ENCODE data around the gene CTRL.
"Not testable (repeated sequence)": the region's sequence is repeated elsewhere in the genome, so short reads cannot be mapped to it uniquely, and the experiment has no call there.

The CTRL gene

GRCh38 chr16:67924140-67924906, 7.3 kb downstream of the CTRL start:
- no peak for DNase-seq (ENCODE audit: low read depth in 2 of 2, low spot score in 1 of 2)

- no peak for DNase-seq (ENCODE audit: low read depth in 2 of 2, low spot score in 1 of 2)
Measured at GRCh38 chr16:67923414-67924116, 8.1 kb downstream of the CTRL start.

- DNase-seq (ENCODE audit: low read depth in 2 of 2, low spot score in 1 of 2) = no peak
Measured at GRCh38 chr16:67922740-67923139, 8.9 kb downstream of the CTRL start.

- DNase-seq (ENCODE audit: low read depth in 2 of 2, low spot score in 1 of 2) = no peak
Measured at GRCh38 chr16:67922221-67922620, 9.4 kb downstream of the CTRL start.

GRCh38 chr16:67919622-67920221, 11.9 kb downstream of the CTRL start:
- DNase-seq (ENCODE audit: low read depth in 2 of 2, low spot score in 1 of 2) = no peak

GRCh38 chr16:67917852-67918236, 13.8 kb downstream of the CTRL start:
- DNase-seq (ENCODE audit: low read depth in 2 of 2, low spot score in 1 of 2) = no peak

- no peak for DNase-seq (ENCODE audit: low read depth in 2 of 2, low spot score in 1 of 2)
Measured at GRCh38 chr16:67917140-67917851, 14.4 kb downstream of the CTRL start.

GRCh38 chr16:67915831-67916723, 15.6 kb downstream of the CTRL start:
- DNase-seq (ENCODE audit: low read depth in 2 of 2, low spot score in 1 of 2) = no peak

- DNase-seq (ENCODE audit: low read depth in 2 of 2, low spot score in 1 of 2) = not testable (repeated sequence)
Measured at GRCh38 chr16:67915496-67915769, 16.2 kb downstream of the CTRL start.

GRCh38 chr16:67914758-67915495, 16.7 kb downstream of the CTRL start:
- DNase-seq (ENCODE audit: low read depth in 2 of 2, low spot score in 1 of 2) = no peak

- no peak for DNase-seq (ENCODE audit: low read depth in 2 of 2, low spot score in 1 of 2)
Measured at GRCh38 chr16:67910158-67910557, 21.5 kb downstream of the CTRL start.

GRCh38 chr16:67909056-67909742, 22.5 kb downstream of the CTRL start:
- no peak for DNase-seq (ENCODE audit: low read depth in 2 of 2, low spot score in 1 of 2)

- no peak for DNase-seq (ENCODE audit: low read depth in 2 of 2, low spot score in 1 of 2)
Measured at GRCh38 chr16:67907397-67908180, 24.1 kb downstream of the CTRL start.

GRCh38 chr16:67902831-67903230, 28.8 kb downstream of the CTRL start:
- no peak for DNase-seq (ENCODE audit: low read depth in 2 of 2, low spot score in 1 of 2)

- DNase-seq (ENCODE audit: low read depth in 2 of 2, low spot score in 1 of 2) = no peak
Measured at GRCh38 chr16:67901734-67902133, 29.9 kb downstream of the CTRL start.

- DNase-seq (ENCODE audit: low read depth in 2 of 2, low spot score in 1 of 2) = no peak
Measured at GRCh38 chr16:67897231-67897630, 34.4 kb downstream of the CTRL start.

GRCh38 chr16:67893743-67894399, 37.8 kb downstream of the CTRL start:
- DNase-seq (ENCODE audit: low read depth in 2 of 2, low spot score in 1 of 2) = no peak

All from stimulated activated CD8-positive, alpha-beta memory T cell treated with anti-CD3 and anti-CD28 coated beads, Interleukin-4, amount 100 ng/mL, for 1 hour (primary cell).